PFSK-1 (cell line): Measurements from ENCODE around the gene CSNK1G1.

Experiments
- POLR2AphosphoS5 ChIP-seq: IDR thresholded peaks from 2 replicates; pipeline ENCODE4 v1.6.1; 2012; ENCODE audit warnings: low read depth, mild to moderate bottlenecking, control low read depth, low read length, moderate library complexity
- SIN3A ChIP-seq: IDR thresholded peaks from 2 replicates; pipeline ENCODE4 v1.6.1; 2012; ENCODE audit warnings: mild to moderate bottlenecking, low read length, moderate library complexity, borderline replicate concordance; ENCODE audit not compliant: insufficient read depth

GRCh38 chr15:64146520-64146884, 209.5 kb downstream of the CSNK1G1 start:
- no peak for TF ChIP-seq POLR2AphosphoS5
- TF ChIP-seq SIN3A = no peak
